Fibroblast of skin of scalp (primary cell): Measurements from ENCODE around the gene SGPP2. TPM values are rescaled to one million over a fixed set of nuclear protein-coding genes. Genes with fewer than 3 reads are reported as not detected.
"Not testable (repeated sequence)": the region's sequence is repeated elsewhere in the genome, so short reads cannot be mapped to it uniquely, and the experiment has no call there.

Experiments used
- DNase-seq: peaks from one replicate; pipeline ENCODE4 v3.0.0-alpha.2; 2013
- polyA plus RNA-seq, 2 experiments: library from polyadenylated mRNA; unstranded; fragments of 120-200 nt; gene quantifications; one replicate each; pipeline ENCODE4 v1.2.1, GENCODE V29; 2013; ENCODE audit not compliant: insufficient read length in 2 of 2

The SGPP2 gene, protein sequence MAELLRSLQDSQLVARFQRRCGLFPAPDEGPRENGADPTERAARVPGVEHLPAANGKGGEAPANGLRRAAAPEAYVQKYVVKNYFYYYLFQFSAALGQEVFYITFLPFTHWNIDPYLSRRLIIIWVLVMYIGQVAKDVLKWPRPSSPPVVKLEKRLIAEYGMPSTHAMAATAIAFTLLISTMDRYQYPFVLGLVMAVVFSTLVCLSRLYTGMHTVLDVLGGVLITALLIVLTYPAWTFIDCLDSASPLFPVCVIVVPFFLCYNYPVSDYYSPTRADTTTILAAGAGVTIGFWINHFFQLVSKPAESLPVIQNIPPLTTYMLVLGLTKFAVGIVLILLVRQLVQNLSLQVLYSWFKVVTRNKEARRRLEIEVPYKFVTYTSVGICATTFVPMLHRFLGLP
- polyA plus RNA-seq (2013, experiment 1 of 2; ENCODE audit: insufficient read length) = 0.10 TPM
- polyA plus RNA-seq (2013, experiment 2 of 2; ENCODE audit: insufficient read length) = 0.16 TPM

DNA sequence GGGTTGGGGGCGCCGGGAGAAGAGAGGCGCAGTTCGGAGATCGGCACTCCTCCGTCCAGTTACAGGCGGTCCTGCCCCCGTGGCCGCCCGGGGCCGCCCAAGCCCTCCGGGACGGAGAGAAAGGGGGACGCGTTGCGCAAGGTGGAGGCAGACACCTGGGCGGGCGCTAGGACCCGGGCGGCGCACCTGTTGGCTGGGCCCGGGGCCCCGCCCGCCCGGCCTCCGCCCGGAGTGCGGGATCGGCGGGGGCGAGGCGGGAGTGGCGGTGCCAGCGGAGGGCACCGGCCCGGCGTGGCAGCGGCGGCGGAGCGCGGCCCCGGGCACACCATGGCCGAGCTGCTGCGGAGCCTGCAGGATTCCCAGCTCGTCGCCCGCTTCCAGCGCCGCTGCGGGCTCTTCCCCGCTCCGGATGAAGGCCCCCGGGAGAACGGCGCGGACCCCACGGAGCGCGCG, at the start of gene SGPP2:
TSS of gene SGPP2 (plus strand) at position 268 of the 453 bp plus-strand sequence. CDS start at position 328, 60 bp downstream.
- no peak for DNase-seq

DNA sequence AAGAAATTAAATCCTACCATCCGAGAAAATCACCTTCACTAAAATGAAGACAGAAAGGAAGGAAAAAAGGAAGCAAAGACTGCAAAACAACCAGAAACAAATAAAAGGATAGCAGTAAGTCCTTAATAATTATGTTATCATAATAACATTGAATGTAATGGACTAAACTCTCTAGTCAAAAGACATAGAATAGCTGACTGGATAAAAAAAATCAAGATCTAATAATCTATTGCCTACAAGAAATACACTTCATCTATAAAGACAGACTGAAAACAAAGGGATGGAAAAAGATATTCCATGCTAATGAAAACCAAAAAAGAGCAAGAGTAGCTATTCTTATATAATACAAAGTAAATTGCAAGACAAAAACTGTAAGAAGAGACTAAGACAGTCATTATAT, 48.5 kb upstream of the SGPP2 start:
- DNase-seq = no peak

DNA sequence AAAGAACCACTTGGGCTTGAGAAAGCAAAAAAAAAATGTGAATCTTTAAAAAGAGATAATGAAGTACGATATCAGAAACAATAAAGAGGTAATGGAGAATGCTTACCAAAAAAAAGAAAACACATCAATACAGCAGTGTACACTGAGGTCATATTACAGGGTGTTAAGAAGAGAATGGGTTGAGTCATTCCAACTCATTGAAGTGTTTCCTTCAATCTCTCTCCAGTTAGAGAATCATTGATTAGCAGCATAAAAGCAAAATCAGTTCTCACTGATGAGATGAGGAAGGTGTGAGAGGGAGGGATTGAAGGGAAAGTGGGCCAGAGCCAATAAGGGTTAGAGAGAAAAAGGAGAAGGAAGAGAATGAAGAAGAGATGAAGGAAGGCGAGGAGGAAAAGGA, 43.9 kb upstream of the SGPP2 start:
- DNase-seq = no peak

DNA sequence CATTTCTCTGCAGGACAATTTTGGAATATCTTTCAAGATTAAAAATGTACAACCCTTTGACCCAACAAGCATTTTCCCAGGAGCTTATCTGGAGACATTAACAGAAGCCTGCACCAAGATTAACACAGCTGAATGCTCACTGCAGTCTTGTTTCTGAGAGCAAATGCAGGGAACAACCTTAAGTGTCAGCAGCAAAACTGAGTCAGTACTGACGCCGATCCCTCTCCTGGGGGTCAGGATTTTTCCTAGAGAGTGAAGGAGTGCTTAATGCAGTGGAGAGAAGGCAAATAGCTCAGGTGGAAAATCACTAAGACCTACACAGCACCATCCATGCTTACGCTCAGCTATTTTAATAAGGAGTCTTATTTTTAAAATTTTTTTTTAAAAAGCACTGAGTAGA, 42.8 kb upstream of the SGPP2 start:
- no peak for DNase-seq

DNA sequence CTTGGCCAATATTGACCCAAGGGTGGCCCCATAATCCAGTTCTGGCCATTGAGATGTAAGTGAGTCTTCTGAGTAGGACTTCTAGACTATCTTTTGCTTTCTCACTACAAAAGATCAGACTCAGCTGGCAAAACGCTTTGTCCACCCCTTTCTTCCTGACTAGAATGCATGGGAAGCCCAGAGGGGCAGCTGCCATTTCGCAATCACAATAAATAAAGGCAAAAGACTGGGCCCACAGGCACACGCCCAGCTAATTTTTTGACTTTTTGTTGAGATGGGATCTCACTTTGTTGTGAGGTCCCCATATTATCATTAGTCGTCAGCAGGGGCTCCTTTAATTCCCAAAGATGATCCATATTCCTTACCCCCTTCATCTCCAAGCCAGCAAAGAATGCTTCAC, 41.1 kb upstream of the SGPP2 start:
- no peak for DNase-seq

DNA sequence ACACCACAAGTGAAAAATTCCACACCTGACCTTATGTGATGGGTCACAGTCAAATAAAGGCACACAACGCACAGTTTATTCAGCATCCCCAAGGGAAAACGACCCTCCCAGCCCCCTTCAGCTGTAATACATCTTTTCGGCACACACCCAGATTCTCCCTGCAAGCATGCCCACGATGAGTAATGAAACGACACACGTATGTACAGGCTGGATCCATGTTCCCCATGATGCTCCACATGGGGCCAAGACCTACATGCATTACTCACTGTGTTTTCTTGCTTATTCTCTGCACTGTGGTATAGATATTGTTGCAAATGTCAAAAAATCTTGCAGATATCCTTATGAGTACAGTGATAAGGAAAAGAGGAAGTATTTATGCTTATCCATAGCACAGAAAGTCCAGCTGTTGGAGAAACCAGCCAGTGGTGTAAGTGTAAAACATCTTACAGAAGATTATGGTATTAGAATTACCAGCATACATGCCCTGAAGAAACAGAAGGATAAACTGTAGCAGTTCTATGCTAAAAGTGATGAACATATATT, 32.5 kb upstream of the SGPP2 start:
- no peak for DNase-seq

DNA sequence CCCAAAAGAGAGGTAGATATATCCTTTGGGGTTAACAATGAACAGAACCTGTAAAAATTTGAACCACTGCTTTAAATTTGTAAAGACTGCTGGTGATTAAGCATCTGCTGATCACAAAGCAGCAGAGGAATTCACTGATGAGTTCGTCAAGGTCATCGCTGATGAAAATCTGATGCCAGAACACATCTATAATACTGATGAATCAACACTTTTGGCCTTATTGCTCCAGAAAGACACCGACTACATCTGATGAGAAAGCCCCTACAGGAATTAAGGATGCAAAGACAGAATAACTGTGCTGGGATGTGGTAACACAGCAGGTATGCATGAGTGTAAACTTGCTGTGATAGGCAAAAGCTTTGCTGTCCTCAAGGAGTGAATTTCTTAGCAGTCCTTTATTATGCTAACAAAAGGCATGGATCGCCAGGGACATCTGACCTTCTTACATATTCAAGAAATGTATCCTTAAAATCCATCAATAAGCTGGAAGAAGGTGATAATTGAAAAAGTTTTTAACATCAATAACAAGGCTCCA, 30.5 kb upstream of the SGPP2 start:
- no peak for DNase-seq

DNA sequence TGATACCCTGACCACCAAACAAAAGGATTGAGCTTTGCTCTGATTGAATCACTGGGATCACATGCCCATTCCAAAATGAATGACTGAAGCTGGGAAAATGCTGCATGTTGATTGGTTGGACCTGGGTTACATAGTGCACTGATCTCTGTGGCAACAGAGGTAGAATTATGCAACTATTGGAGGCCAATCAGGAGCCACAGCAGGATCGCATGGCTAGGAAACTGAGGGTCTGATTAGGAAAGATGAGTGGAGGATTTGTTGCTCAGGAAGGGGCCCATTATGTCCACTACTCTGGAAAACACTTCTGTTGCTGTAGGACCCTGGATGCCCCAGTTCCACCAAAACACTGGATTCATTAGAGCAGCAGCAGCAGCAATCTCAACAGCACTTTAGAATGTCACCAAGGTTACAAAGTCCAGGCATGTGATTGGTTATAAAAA, 25.9 kb upstream of the SGPP2 start:
- no peak for DNase-seq

DNA sequence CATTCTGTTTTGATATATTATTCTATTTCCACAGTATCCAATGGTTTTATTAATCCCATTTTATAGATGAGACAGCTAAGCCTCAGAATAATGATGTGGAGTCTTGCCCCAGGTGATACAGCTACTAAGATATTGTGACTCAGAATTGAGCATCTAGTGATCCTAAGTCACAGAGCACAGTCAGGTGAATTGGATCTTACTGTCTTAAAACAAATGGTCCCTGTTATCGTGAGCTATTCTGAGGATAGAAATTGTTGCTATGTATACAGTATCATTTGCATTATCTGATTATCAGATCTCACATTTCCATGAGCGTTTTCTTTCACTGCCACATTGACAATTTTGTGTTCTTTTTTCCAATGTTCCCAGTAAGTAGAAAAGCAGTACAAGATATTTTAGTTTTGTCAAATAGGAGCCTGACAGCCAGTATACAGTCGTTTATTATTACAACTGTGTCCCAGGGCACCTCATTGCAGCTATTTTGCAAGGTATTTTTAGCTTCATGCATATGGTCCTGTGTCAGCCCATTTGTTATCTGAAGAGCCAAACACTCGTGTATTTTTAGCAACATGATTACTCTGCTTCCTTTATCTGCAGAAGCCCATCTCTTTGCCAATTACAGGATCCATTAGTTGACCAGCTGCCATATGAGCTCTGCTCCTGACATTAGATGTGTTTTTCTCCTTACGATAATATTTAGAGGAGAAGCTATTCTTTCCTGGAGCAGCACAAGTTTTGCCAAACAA, 25.1 kb upstream of the SGPP2 start:
- DNase-seq = no peak

DNA sequence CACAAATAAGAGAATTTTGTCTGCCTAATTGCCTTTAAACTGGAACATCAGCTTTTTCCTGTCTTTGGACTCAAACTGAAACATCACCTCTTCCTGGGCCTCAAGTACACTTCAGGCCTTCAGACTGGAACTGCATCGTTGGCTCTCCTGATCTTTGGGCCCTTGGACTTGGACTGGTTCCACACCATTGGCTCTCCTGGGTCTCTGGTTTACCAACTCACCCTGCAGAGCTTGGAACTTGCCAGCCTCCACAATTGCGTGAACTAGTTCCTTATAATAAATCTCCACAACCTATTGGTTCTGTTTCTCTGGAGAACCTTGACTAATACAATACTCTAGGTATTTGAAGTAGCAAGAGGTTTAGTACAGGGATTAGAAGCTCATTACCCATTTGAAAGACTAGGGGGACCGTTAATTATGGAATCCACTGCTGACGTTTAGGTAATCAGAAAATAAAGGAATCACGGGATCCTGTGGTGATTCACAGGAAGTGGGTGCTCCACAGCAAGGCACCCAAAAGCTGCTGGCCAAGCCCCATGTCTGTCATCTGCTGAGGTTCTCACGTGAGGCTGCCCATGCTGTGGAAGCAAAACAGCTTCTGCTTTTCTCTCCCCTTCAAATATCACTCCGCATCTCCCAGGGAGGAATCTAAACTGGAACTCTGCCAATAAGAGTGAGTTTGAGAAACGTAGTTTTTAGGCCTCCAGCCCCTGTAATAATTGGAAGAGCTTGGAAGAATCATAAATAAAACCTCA, 20.0 kb upstream of the SGPP2 start:
- no peak for DNase-seq

DNA sequence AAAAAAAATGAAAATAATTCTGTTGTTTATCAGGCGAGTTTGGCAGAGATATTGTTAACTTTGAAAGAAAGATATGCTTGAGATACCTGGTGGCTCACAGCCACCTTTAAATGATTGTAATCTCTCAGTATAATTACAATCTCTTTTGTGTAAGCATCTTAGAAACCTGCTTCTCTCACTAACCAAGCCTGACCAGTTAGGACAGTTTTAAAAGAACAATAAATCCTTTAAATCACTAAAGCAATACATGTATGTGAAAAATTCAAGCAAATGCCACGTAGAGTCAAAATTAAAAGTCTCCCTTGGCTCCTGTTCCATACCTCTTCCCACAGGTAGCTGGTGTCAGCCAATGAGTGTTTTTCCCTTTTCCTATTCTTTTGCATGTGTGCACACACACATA, 15.7 kb upstream of the SGPP2 start:
- DNase-seq = no peak

DNA sequence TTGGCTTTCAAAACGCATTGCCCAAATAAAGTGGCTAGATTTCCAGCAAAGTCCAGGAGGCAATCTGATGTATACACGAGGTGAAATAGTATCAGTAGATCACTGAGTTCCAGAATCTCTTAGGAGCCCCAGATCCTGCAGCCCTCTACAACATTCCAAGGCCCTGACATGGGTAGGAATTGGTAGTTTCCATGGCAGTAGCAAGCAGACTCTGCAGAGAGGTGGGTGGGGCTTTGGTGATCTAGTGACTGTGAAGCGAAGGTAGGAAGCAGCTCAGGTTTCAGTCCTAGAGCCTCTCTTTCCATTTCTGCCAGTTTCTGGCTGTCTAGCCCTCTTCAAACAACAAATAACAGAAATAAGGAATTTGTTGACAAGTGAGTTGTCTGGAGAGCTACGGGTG, 13.8 kb upstream of the SGPP2 start:
- no peak for DNase-seq

DNA sequence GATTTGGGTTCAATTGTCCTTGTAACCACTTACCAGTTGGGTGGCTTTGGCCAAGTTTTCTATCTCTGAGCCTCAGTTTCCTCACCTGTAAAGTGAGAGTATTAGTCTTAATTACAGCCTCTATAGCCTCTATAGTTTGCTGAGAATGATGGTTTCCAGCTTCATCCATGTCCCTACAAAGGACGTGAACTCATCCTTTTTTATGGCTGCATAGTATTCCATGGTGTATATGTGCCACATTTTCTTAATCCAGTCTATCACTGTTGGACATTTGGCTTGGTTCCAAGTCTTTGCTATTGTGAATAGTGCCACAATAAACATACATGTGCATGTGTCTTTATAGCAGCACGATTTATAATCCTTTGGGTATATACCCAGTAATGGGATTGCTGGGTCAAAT, 12.0 kb upstream of the SGPP2 start:
- not testable (repeated sequence) for DNase-seq

DNA sequence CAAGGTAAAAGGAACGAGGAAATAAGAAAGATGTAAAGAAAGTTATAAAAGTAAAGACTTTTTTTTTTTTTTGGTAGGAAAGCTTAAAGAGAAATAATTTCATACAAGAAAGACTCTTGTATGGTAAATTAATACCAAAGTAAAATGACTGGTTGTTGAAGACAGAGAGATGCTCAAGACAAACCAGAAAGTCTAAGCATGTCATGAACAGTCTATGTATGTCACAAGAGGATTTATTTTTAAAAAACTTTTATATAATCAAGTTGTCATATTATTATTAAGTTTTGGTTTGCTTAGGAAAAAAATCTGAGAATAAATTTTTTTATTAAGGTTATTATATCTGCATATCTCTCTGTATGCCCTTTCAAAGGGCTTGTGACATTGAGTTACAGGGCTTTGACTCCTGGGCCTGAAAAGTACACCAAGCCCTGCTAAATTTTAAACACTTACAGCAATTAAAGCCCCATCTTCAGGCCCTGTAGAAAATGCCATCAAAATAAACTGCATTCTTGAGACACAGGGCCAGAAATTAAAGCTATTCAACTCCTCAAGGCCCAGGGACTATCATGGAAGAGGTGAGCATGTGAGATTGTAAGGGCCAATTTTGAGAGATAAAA, 10.9 kb upstream of the SGPP2 start:
- no peak for DNase-seq

DNA sequence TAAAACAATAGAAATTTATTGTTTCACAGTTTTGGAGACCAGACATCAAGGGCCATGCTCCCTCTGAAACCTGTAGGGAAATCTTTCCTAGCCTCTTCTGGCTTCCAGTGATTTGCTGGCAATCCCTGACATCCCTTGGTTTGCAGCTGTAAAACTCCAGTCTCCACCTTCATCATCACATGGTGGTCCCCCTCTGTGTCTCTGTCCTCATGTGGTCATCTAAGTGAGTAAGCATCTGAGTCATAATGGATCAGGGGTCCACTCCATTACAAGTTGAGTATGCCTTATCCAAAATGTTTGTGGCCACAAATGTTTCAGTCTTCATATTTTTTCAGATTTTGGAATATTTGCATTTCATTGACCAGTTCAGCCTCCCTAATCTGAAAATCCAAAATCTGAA, 5.6 kb upstream of the SGPP2 start:
- no peak for DNase-seq

DNA sequence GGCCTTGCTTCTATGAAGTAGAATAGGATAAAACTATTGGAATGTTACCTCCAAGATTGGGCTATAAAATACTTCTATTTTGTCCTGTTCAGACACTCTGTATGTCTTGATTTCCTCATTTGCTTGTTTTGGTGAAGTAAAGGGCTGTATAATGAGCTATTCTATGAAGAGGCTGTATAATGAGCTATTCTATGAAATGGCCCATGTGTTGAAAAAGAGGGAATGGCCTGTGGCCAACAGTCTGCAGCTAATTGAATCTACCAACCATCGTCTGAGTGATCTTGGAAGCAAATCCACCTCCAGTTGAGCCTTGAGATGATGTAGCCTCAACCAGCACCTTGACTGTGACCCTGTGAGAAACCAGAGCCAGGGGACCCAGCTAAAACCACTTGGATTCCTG, 3.8 kb upstream of the SGPP2 start:
- DNase-seq = no peak

DNA sequence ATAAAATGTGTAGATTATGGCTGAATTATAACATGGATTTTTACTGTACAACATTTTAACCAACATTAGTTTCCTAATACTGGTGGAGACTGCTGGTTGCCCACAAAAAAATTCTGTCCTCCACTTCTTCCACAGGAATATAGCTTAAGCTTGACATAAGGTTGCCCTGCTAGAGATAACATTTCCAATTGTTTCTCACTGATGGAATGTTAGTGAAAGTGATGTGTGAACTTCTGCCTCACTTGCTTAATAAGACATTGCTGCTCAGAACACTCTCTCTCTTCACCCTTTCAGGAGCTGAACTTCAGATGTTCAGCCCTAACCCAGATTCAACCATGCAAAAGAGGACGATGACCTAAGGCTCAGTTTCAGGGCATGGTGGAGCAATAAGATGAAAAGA, 2.7 kb upstream of the SGPP2 start:
- no peak for DNase-seq

DNA sequence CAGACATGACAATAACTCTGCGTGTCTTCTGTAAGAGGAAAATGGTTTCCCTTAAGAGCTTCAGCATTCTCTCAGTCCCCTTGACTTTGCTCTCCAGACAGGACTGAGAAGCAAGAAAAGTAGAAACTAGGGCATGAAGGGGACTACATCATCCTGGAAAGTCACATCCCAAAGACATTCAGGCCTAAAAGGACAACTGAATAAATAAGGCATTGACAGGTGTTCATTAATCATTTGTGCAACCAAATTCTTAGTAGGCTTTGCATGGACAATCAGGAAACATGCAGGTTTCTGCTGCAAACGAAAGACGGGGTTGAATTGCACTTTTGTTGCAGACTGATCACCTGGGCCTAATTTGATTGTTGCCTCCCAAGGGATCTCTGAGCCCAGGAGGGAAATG, 1.2 kb upstream of the SGPP2 start:
- no peak for DNase-seq

DNA sequence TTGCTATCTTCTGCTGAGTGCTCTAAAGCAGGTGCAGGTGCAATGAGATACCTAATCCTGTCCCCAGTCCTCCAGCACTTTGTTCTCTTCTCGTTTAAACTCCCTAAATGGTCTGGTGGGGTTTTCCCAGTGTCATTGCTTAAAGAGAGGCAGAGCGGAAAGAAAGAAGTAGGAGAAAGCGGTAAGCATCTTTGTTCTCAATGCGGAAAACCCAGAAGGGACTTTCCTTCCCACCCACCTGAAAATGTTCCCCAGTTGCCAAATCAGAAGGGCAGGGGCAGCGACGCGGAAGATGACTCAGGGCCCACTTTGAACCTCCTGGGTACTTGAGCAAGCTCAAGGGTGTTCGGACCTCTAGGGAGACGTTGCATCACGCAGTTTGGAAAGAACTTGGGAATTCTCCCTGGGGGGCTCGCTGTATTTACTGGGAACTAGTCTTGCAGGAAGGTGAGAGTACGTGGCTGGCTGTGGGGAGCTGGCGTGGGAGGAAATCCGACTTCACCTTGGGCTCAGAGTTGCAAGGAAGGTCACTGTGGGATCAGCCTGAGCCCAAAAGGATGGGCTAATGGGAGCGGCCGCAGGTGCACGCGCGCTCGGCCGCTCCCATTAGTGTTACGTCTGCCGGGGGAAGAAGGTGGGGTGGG, 589 bp upstream of the SGPP2 start:
- DNase-seq = no peak

DNA sequence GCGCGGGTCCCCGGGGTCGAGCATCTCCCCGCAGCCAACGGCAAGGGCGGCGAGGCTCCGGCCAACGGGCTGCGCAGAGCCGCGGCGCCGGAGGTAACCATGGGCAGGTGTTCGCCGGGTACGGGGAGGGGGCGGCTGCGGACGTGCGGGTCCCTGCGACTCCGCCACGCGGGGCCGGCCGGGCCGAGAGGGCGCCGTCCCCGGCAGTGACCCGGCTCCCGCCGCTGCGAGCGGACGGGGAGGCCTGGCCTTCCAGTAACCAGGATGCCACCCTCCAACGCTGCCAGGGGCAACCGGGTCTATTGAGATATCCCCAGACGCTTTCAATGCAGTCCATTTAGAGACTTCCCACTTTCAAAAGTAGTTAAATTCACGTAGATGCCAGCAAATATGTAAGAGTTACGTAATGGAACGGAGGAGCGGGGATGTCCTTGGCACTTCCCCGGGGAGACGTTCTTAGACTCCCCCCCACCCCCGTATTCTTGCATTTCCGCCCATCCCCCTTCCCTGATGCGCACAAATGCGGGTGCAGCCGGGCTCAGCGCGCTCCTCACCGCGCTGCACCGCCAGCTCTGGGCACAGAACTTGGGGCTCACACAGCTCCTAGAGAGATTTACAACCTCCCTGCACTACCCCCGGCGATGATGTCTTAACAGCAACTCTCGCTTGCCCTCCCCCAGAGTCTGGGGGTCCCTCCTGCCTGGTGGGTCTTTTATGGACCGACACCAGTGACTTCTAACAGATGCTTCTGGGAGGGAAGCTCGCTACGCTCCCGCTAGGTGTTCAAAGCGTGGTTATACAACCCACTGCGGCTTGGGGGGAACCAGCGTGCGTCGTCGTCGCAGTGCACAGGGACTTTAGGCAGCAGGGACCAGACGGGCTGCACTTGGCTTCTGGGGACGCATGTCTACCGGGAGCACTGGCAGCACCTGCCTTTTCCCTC, 657 bp downstream of the SGPP2 start:
- DNase-seq = no peak
